Activated T-cell treated with anti-CD3 and anti-CD28 coated beads, Interleukin-2, amount 50 U/mL, for 4 hours (primary cell): ENCODE results near the gene B3GLCT. TPM values are rescaled to one million over a fixed set of nuclear protein-coding genes. Genes with fewer than 3 reads are reported as not detected.
A peak's percentile ranks its signal among the peaks of the same experiment; 100 is the strongest.

Experiments used
- ATAC-seq, 2 donors: fragments of 200-7000 bp; cut with Tn5 transposase; one replicate each; pipeline ENCODE4 v1.10.0; 2021
- DNase-seq: peaks from one replicate; pipeline ENCODE4 v3.0.0-alpha.2; 2020
- H3K27me3 Mint-ChIP-seq: one replicate; pipeline ENCODE4 v1.8.0; 2021; ENCODE audit warnings: low read depth, mixed read lengths
- H3K36me3 Mint-ChIP-seq: one replicate; pipeline ENCODE4 v1.8.0; 2022; ENCODE audit warnings: mixed read lengths; ENCODE audit not compliant: insufficient read depth
- H3K4me1 Mint-ChIP-seq: one replicate; pipeline ENCODE4 v1.8.0; 2021; ENCODE audit warnings: low read depth, mixed read lengths
- H3K4me3 Mint-ChIP-seq: one replicate; pipeline ENCODE4 v1.8.0; 2021; ENCODE audit warnings: mild to moderate bottlenecking, moderate library complexity, mixed read lengths
- H3K9me3 Mint-ChIP-seq: one replicate; pipeline ENCODE4 v1.8.0; 2021; ENCODE audit warnings: mixed read lengths
- total RNA-seq, 3 donors: library from RNA; stranded (reverse); gene quantifications; one replicate each; pipeline ENCODE4 v1.2.1, GENCODE V29; 2021

The B3GLCT gene
- 1 to 10 TPM; 3.7 to 4.1 (median 3.9) TPM for total RNA-seq

DNA sequence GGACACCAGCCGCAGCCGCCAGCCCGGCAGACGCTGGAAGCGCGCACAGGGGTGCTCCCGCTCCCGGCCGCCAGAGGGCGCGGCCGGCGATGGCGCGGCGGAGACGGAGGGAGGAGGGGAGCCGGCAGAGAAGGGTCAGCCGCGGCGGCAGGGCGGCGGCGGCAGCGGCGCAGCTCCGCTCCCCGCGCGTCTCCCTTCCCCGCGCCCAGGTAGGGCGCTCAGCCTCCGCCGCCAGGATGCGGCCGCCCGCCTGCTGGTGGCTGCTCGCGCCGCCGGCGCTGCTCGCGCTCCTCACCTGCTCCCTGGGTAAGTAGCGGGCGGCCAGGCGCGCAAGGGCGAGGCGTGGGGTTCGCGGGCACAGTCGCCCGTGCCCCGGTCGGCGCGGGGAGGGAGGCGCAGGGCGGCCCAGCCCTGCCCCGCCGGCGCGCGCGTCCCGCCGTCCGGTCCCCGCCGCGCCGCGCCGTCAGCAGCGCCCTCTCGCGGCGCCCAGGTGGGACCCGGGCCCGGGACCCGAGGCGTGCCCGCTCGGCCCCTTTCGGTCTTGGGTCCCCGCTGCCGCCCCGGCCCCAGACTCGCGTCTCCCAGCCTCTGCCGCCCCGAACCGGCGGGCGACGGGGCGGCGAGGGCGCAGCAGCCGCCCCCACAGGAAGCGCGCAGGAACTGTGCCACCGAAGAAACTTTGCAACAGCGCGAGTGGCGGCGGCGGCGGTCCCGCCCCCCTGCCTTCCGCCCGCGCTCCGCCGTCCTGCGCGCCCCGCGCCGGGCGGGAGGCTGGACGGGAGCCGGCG, at the start of gene B3GLCT:
TSS of gene B3GLCT (plus strand) at position 127 of the 788 bp plus-strand sequence. CDS start at position 237, 110 bp downstream.
- peaks cover 23% of the 10 kb centered on the region for H3K4me1 Mint-ChIP-seq
- no peaks in the 10 kb centered on the region for H3K36me3 Mint-ChIP-seq
- peak within 1 kb of the TSS; percentile 81 for H3K4me3 Mint-ChIP-seq
- H3K9me3 Mint-ChIP-seq: no peaks in the 10 kb centered on the region
- ATAC-seq (peak; percentile 86 to 88), DNase-seq (peak; percentile 74)
- H3K27me3 Mint-ChIP-seq: no peaks in the 10 kb centered on the region

DNA sequence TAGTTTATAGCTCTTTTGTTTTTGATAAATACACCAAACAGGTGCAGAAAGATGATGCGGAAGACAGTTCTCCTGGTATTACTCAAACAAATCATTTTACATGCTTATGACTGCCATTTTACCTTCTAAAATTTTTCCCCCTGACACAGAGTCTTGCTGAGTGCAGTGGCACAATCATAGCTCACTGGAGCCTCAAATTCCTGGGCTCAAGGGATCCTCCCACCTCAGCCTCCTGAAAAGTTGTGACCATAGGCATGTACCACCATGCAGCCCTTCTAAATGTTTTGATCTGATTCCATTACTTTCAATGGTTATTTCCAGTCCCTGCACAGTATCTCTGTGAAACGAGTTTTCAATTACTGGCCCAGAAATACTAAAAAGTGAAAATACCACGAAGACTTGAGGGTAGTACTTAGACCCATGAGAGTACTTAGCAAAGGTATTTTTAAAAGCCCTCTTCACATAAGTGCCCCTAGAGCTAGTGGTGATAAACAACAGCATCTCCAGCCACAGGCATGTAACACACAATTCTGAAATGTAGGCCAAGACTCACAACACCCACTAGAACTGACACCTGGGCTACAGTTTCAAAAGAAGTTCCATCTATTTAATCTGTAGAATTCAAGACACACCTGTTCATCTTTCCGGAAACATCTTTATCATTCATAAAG, 49.3 kb upstream of the B3GLCT start:
- Mint-ChIP-seq H3K27me3 (no peaks in the 10 kb centered on the region), H3K9me3 (no peaks in the 10 kb centered on the region), H3K4me3 (no peak overlapping the region), H3K36me3 (peaks cover 69% of the 10 kb centered on the region), H3K4me1 (peaks cover 4% of the 10 kb centered on the region)
- DNase-seq: no peak
- no peak for ATAC-seq

DNA sequence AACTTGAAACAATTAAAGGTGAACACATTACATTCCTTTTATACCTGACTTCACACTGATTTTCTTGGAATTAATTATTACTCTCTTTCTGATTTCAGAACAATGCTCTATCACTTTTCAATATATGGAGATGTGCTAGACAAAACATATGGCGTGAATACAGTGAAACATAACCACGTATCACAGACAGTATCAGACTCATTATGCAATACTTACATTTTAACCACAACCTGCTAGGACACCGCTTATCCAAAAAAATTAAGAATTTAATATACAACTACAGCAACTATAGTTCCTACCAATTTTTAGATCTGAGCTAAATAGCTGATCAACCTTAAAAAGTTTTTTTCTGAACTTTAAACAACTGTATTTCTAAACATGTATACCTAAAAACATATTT, 47.9 kb upstream of the B3GLCT start:
- ATAC-seq (no peak), DNase-seq (no peak)
- Mint-ChIP-seq H3K36me3 (peaks cover 64% of the 10 kb centered on the region), H3K4me3 (no peak overlapping the region), H3K4me1 (peaks cover 2% of the 10 kb centered on the region), H3K9me3 (no peaks in the 10 kb centered on the region), H3K27me3 (no peaks in the 10 kb centered on the region)

DNA sequence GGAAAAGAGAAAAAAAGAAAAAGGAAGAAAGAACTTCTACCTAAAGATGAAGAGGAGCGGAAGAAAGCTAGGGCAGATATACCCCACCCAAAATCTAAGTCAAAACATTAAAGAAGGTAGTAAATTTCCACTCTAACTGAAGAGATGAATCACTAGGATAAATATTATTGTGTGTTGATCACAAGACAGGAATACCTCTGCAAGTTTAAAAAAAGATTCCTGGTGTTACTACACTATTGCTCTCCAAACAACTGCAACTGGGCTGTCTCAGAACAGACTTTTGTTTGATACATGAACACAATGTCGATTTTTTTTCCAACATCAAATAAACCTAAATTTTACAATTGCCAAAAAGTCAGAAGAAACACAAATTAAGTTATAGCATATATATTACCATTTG, 44.8 kb upstream of the B3GLCT start:
- no peak for ATAC-seq
- Mint-ChIP-seq H3K4me3 (no peak overlapping the region), H3K9me3 (no peaks in the 10 kb centered on the region), H3K36me3 (peaks cover 61% of the 10 kb centered on the region), H3K4me1 (peaks cover 22% of the 10 kb centered on the region), H3K27me3 (no peaks in the 10 kb centered on the region)
- no peak for DNase-seq

DNA sequence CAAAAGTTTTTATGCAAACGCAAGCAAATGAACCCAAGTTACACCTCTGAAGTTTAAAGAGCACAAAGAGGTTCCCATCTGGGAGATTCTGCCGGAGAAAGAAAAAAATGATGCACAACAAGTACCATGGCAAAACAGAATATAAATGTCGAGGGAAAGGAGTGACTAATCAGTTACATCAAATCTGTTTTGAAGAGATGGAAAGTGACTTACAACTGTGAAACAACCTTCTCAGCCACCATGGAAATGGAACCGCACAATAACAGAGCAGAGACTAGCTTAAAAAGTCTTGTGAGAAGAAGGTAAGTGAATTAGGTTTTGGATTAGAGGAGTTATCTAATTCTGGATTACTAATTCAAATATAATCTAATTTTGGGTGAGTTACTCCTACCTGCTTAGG, 40.5 kb upstream of the B3GLCT start:
- H3K9me3 Mint-ChIP-seq: no peaks in the 10 kb centered on the region
- ATAC-seq (no peak), DNase-seq (no peak)
- H3K4me1 Mint-ChIP-seq: peaks cover 41% of the 10 kb centered on the region
- H3K36me3 Mint-ChIP-seq: peaks cover 37% of the 10 kb centered on the region
- no peaks in the 10 kb centered on the region for H3K27me3 Mint-ChIP-seq
- H3K4me3 Mint-ChIP-seq: peak overlapping the region; percentile 97

DNA sequence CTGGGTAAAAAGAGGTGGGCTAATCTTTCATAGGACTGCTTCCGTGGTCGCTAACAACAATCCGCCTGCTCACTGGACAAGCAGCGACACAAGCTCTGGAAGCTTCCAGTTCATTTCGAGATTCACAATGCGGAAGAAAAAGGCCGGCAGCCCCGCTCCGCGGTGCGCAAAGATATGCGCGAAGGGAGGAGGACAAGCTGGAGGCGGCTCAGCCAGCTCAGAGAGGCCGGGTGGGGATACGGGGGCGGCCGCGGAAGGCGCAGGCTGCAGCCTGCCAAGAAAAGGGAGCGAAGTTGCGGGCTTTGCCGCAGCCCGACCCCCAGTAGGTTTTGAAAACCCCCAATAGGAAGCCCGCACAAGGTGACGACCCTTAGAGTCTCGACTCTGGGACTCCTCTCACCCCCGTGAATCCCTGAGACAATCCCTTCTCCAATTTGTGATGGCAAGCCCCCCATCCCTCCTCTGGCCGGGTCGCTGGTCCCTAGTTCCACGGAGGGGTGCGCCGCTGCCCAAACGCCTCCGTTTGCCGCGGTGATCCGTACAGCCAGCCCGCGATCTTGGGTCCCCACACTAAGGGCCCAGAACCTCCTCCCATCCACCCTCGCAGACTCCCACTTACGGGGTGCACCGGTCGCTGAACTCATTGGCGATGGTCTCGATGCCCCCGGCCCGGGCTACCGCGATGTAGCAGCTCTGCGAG, 38.8 kb upstream of the B3GLCT start:
- Mint-ChIP-seq H3K9me3 (no peaks in the 10 kb centered on the region), H3K36me3 (peaks cover 24% of the 10 kb centered on the region), H3K27me3 (no peaks in the 10 kb centered on the region), H3K4me3 (peak overlapping the region; percentile 97), H3K4me1 (peaks cover 41% of the 10 kb centered on the region)
- peak; percentile 15 to 18 for ATAC-seq
- peak; percentile 52 for DNase-seq

DNA sequence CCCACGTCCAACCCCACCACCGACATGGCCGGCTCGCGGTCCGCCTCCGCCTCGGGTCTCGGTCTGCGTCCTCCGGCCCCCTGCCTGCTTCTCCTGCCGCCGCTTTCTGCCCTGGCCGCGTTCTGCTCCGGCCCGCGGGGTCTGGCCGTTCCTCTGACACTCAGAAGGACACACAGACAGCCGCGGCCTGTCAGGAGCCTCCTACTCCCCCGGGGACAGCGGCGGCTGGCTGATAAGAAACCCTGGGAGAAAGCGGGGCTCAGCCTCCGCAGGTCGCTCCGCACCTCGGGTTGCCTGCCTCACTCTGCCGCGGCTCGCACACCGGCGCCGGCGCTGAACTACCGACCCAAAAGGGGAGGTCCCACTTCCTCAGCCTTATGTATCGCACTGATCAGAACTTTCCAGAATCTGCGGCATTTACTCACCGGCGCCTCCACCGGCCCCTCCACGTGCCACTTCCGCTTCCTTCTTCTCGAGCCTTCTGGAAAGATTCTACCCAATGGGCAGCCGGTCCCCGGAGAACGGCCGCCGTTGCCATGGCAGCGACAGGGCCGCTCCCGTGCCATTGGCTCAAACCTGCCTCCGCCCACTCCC, 38.1 kb upstream of the B3GLCT start, which contains the start of gene HSPH1:
TSS of gene HSPH1 (minus strand) at position 348 of the 594 bp plus-strand sequence. CDS start at position 26, 322 bp downstream.
- Mint-ChIP-seq H3K27me3 (no peaks in the 10 kb centered on the region), H3K36me3 (peaks cover 24% of the 10 kb centered on the region), H3K9me3 (no peaks in the 10 kb centered on the region), H3K4me1 (peaks cover 41% of the 10 kb centered on the region), H3K4me3 (peak within 1 kb of the TSS; percentile 97)
- peak; percentile 97 for DNase-seq
- ATAC-seq: peak; percentile 83 to 84

DNA sequence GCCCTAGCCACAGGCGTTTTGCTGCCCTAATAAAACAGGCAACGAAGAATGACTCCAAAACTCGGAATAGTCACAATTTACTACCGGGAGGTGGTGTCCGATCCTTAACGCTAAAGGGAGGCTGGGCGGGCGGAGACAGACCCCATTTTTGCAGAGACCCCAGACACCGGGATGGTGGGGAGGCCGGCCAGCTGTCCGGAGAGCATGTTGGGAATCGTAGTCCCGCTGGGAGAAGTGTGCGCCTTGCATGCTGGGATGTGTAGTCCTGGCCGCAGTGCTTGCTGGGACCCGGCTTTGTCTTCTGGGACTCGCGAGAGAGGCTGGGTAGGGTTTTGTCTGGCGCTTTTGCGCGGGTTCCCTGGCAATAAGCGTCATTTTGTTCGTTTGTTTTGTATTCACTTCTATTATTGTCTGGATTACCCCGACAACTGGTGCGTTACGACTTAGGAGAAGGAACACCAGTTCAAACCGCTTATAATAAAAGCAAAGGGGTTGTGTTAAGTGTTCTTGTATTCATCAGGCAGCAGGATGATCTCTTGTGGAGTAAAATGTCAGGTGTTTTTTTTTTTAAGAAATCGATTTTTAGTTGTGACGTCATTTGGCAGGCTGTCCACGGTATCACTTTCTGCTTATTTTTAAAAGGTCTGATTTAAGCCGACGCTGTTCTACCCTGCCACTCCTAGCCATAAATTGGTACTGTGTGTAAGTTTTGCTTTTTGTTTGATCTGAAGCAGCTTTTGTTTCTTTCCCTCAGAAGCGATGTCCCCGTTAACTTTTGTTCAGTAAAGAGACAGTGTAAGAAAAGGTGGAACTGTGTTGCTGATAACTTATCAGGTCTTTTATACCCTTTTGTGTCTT, 37.4 kb upstream of the B3GLCT start:
- Mint-ChIP-seq H3K4me1 (peaks cover 37% of the 10 kb centered on the region), H3K27me3 (no peaks in the 10 kb centered on the region), H3K4me3 (peak overlapping the region; percentile 97), H3K36me3 (peaks cover 23% of the 10 kb centered on the region), H3K9me3 (no peaks in the 10 kb centered on the region)
- ATAC-seq (peak; percentile 88), DNase-seq (peak; percentile 90)

DNA sequence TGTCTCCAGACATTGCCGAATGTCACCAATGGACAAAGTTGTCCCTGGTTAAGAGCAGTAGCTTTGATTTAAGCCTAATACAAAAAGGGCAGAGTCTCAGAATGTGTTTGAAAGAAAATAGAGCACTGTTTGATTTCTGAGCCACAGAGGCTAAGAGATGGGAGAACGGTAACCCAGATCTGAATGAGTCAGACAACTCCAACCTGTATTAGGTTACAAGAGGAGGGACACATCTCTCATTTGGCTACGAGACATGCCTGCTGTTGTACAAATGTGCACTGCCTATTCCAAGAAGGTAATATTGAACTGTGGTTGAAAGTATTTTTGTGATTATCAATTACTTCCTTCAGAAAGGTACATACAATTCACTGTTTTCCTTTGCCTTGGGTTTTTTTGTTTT, 33.2 kb upstream of the B3GLCT start:
- ATAC-seq: no peak
- DNase-seq: no peak
- Mint-ChIP-seq H3K9me3 (no peaks in the 10 kb centered on the region), H3K4me3 (no peak overlapping the region), H3K4me1 (peaks cover 14% of the 10 kb centered on the region), H3K36me3 (no peaks in the 10 kb centered on the region), H3K27me3 (no peaks in the 10 kb centered on the region)

DNA sequence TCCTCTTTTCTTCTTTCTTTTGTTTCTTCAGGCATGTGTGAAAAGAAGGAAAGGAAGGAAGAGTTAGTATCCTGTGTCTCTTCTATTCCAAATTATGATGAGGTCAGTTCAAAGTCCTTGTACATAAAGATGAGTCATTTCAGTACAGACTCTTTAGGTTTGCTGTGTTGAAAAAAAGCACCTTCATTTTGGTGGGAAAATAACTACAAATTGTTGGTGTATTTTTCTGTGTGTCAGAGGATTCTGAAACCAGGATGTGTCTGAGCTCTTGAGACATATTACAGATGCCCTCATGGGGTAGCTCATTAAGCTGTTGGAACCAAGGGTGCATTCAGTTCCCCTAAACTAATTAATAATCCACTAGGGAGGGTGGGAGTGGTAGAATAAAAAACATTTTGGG, 32.3 kb upstream of the B3GLCT start:
- Mint-ChIP-seq H3K4me3 (no peak overlapping the region), H3K36me3 (no peaks in the 10 kb centered on the region)
- ATAC-seq: no peak

DNA sequence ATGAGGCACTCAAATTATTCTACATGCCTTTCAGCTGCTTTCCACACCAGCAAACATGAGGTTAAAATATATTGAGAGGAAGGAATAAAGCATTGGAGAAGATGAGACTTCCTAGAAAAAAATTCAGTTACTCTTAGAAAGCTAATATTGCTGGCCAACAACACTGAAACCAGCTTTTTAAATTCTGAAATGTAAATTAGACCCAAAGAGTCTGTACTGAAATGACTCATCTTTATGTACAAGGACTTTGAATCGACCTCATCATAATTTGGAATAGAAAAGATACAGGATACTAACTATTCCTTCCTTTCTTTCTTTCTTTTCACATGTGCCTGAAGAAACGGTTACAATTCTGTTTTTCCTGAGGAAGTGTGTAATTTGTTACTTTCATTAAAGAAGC, 31.6 kb upstream of the B3GLCT start:
- no peak for ATAC-seq
- peaks cover 7% of the 10 kb centered on the region for H3K27me3 Mint-ChIP-seq
- no peak for DNase-seq
- H3K4me1 Mint-ChIP-seq: peaks cover 8% of the 10 kb centered on the region
- no peak overlapping the region for H3K4me3 Mint-ChIP-seq
- H3K36me3 Mint-ChIP-seq: no peaks in the 10 kb centered on the region
- H3K9me3 Mint-ChIP-seq: no peaks in the 10 kb centered on the region

More for the DNA sequence above, 32.3 kb upstream of the B3GLCT start:
- Mint-ChIP-seq H3K4me1 (peaks cover 14% of the 10 kb centered on the region), H3K9me3 (no peaks in the 10 kb centered on the region), H3K27me3 (peaks cover 2% of the 10 kb centered on the region)
- DNase-seq: no peak

DNA sequence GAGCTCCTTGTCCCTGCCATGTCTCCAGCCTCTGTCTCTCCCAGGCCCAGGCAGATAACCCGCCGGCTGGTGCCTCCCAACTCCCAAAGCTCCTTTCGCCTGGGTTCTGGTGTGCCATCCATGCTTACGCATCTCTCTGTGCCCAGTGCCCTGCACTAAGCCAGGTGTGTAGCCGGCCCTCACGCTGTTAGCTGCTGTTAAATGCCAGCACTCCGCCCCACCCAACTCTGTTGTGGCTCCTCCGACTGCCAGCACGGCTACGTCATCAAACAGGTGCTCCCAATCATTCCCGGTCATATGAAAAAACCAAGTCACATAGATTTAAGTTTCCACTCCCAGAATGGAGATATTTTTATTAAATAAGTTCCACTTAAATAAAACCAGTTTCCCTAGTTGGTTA, 31.0 kb upstream of the B3GLCT start:
- H3K4me1 Mint-ChIP-seq: peaks cover 2% of the 10 kb centered on the region
- no peak overlapping the region for H3K4me3 Mint-ChIP-seq
- no peak for ATAC-seq
- H3K27me3 Mint-ChIP-seq: peaks cover 8% of the 10 kb centered on the region
- no peaks in the 10 kb centered on the region for H3K9me3 Mint-ChIP-seq
- DNase-seq: no peak
- H3K36me3 Mint-ChIP-seq: no peaks in the 10 kb centered on the region

DNA sequence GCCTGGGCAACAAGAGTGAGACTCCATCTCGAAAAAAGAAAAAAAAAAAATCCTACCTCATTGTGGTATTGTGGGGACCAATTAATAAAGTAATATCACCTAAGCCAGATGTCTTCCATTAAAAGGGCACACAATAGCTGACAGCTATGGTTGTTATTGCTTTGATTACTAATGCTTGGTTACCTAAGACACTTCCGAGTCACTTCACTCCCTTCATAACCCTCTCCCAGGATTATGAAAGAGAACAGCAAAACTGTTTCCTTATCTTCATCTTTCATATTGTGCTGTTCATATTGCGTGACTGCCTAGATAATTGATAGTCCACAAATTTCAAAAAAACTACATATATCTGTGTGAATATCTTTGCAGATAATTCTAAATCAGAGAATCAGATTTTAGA, 27.8 kb upstream of the B3GLCT start:
- no peak for DNase-seq
- no peak for ATAC-seq
- H3K4me1 Mint-ChIP-seq: no peaks in the 10 kb centered on the region
- no peaks in the 10 kb centered on the region for H3K36me3 Mint-ChIP-seq
- peaks cover 11% of the 10 kb centered on the region for H3K27me3 Mint-ChIP-seq
- H3K9me3 Mint-ChIP-seq: no peaks in the 10 kb centered on the region
- no peak overlapping the region for H3K4me3 Mint-ChIP-seq
